ENCODE measurements around the gene ZNF853. TPM values are rescaled to one million over a fixed set of nuclear protein-coding genes. Genes with fewer than 3 reads are reported as not detected.
A peak's percentile ranks its signal among the peaks of the same experiment; 100 is the strongest.

Gene ZNF853
- total RNA-seq, 1 donor = under 0.01 TPM

GRCh38 chr7:6589151-6589828 is 26.1 kb upstream of the ZNF853 start:
- Histone ChIP-seq H3K4me1 (ENCODE audit: insufficient read depth, low read length) (peaks cover 5% of the 10 kb centered on the region), H3K4me2 (ENCODE audit: insufficient read depth, low read length) (peak overlapping the region; percentile 80), H3K27ac (ENCODE audit: low read depth, low read length) (no peak overlapping the region), H4K20me1 (ENCODE audit: insufficient read depth, low read length) (no peaks in the 10 kb centered on the region), H3K9me3 (ENCODE audit: low read depth, low read length) (no peaks in the 10 kb centered on the region), H2AFZ (ENCODE audit: low read length) (peak overlapping the region; percentile 65), H3K79me2 (ENCODE audit: insufficient read depth, low read length) (peaks cover 14% of the 10 kb centered on the region), H3K4me3 (ENCODE audit: insufficient read depth, low read length) (peak overlapping the region; percentile 57), H3K36me3 (ENCODE audit: insufficient read depth, low read length) (peaks cover 26% of the 10 kb centered on the region), H3K27me3 (ENCODE audit: insufficient read depth, low read length) (no peaks in the 10 kb centered on the region)
- peak; percentile 81 for DNase-seq (ENCODE audit: insufficient read length, low spot score, missing footprints)
- no peak for TF ChIP-seq CTCF (IDR thresholded peaks at IDR 0.05; ENCODE audit: extremely low read depth, low read depth, low read length)

GRCh38 chr7:6589829-6590644 is 25.4 kb upstream of the ZNF853 start, which contains the start of gene INTS15:
INTS15 (plus strand) TSS chr7:6590021; CDS start chr7:6590284, 263 bp downstream.
- H3K36me3 ChIP-seq (ENCODE audit: insufficient read depth, low read length) = peaks cover 26% of the 10 kb centered on the region
- peak within 1 kb of the TSS; percentile 93 for H3K4me2 ChIP-seq (ENCODE audit: insufficient read depth, low read length)
- H3K27ac ChIP-seq (ENCODE audit: low read depth, low read length) = peak within 1 kb of the TSS; percentile 32

GRCh38 chr7:6590645-6591110 is 24.7 kb upstream of the ZNF853 start:
- Histone ChIP-seq H3K27me3 (ENCODE audit: insufficient read depth, low read length) (no peaks in the 10 kb centered on the region), H3K79me2 (ENCODE audit: insufficient read depth, low read length) (peaks cover 14% of the 10 kb centered on the region), H3K4me2 (ENCODE audit: insufficient read depth, low read length) (peak overlapping the region; percentile 93), H3K36me3 (ENCODE audit: insufficient read depth, low read length) (peaks cover 30% of the 10 kb centered on the region), H3K4me3 (ENCODE audit: insufficient read depth, low read length) (peak overlapping the region; percentile 94), H3K27ac (ENCODE audit: low read depth, low read length) (peak overlapping the region; percentile 32), H3K9me3 (ENCODE audit: low read depth, low read length) (no peaks in the 10 kb centered on the region), H4K20me1 (ENCODE audit: insufficient read depth, low read length) (peaks cover 2% of the 10 kb centered on the region), H3K4me1 (ENCODE audit: insufficient read depth, low read length) (peaks cover 5% of the 10 kb centered on the region), H2AFZ (ENCODE audit: low read length) (peak overlapping the region; percentile 89)
- peak; percentile 90 for DNase-seq (ENCODE audit: insufficient read length, low spot score, missing footprints)
- TF ChIP-seq CTCF (IDR thresholded peaks at IDR 0.05; ENCODE audit: extremely low read depth, low read depth, low read length) = no peak

More at GRCh38 chr7:6589829-6590644, 25.4 kb upstream of the ZNF853 start, which contains the start of gene INTS15:
- peak; percentile 49 for TF ChIP-seq CTCF (IDR thresholded peaks at IDR 0.05; ENCODE audit: extremely low read depth, low read depth, low read length)
- H3K4me1 ChIP-seq (ENCODE audit: insufficient read depth, low read length) = peaks cover 5% of the 10 kb centered on the region
- H4K20me1 ChIP-seq (ENCODE audit: insufficient read depth, low read length) = no peaks in the 10 kb centered on the region
- DNase-seq (ENCODE audit: insufficient read length, low spot score, missing footprints) = peak; percentile 99
- no peaks in the 10 kb centered on the region for H3K27me3 ChIP-seq (ENCODE audit: insufficient read depth, low read length)
- H3K4me3 ChIP-seq (ENCODE audit: insufficient read depth, low read length) = peak within 1 kb of the TSS; percentile 94
- peak within 1 kb of the TSS; percentile 89 for H2AFZ ChIP-seq (ENCODE audit: low read length)
- no peaks in the 10 kb centered on the region for H3K9me3 ChIP-seq (ENCODE audit: low read depth, low read length)
- H3K79me2 ChIP-seq (ENCODE audit: insufficient read depth, low read length) = peaks cover 14% of the 10 kb centered on the region

GRCh38 chr7:6600093-6600492 is 15.3 kb upstream of the ZNF853 start:
- TF ChIP-seq CTCF (IDR thresholded peaks at IDR 0.05; ENCODE audit: extremely low read depth, low read depth, low read length) = no peak
- no peak overlapping the region for H3K27ac ChIP-seq (ENCODE audit: low read depth, low read length)
- no peak overlapping the region for H2AFZ ChIP-seq (ENCODE audit: low read length)
- H3K4me3 ChIP-seq (ENCODE audit: insufficient read depth, low read length) = no peak overlapping the region
- DNase-seq (ENCODE audit: insufficient read length, low spot score, missing footprints) = no peak
- no peaks in the 10 kb centered on the region for H3K27me3 ChIP-seq (ENCODE audit: insufficient read depth, low read length)
- no peaks in the 10 kb centered on the region for H3K4me1 ChIP-seq (ENCODE audit: insufficient read depth, low read length)
- H3K79me2 ChIP-seq (ENCODE audit: insufficient read depth, low read length) = no peaks in the 10 kb centered on the region
- H4K20me1 ChIP-seq (ENCODE audit: insufficient read depth, low read length) = peaks cover 6% of the 10 kb centered on the region
- H3K4me2 ChIP-seq (ENCODE audit: insufficient read depth, low read length) = no peak overlapping the region
- H3K36me3 ChIP-seq (ENCODE audit: insufficient read depth, low read length) = peaks cover 59% of the 10 kb centered on the region
- H3K9me3 ChIP-seq (ENCODE audit: low read depth, low read length) = no peaks in the 10 kb centered on the region
